ENCODE results near the gene PRKCZ. TPM values are rescaled to one million over a fixed set of nuclear protein-coding genes. Genes with fewer than 3 reads are reported as not detected.

PRKCZ gene
- total and polyA plus RNA-seq, 9 of the 15 experiments (the other 6 are each of a cell fraction or from before 2014, with no cell fraction given): 0.07 to 3.1 (median 1.3) TPM

- BruUV-seq (replicated peaks): no TSS peak
- Histone ChIP-seq H3K9me1 (ENCODE audit: control insufficient read depth, insufficient read depth, low read length) (peaks cover 7% of the 10 kb centered on the region), H3K27ac (ENCODE audit: extremely low read depth, low read depth, low read length) (no peak overlapping the region), H2AFZ (ENCODE audit: low read depth, low read length) (no peak overlapping the region), H3K4me1 (replicated peaks in 1 of 2; ENCODE audit: control insufficient read depth in 2 of 2, insufficient read depth in 2 of 2, low read length in 2 of 2) (peaks cover 8 to 39% of the 10 kb centered on the region in 2 experiments), H3K4me2 (ENCODE audit: insufficient read depth, low read length) (no peak overlapping the region), H3K27me3 (ENCODE audit: control insufficient read depth in 2 of 2, insufficient read depth in 2 of 2, low read length in 2 of 2) (peaks cover 34 to 71% of the 10 kb centered on the region in 2 experiments), H4K20me1 (replicated peaks; ENCODE audit: control insufficient read depth, insufficient read depth, low read length) (0 out of 2 replicates have a peak, but pooled peaks cover 12% of the 10 kb centered on the region), H3K36me3 (ENCODE audit: control insufficient read depth, insufficient read depth, low read length) (no peaks in the 10 kb centered on the region), H3K9ac (ENCODE audit: insufficient read depth in 1 of 2, low read depth in 2 of 2, low read length in 2 of 2) (no peak overlapping the region), H3K9me3 (replicated peaks; ENCODE audit: control insufficient read depth, insufficient read depth, low read depth, low read length) (no peaks in the 10 kb centered on the region), H3K4me3 (no peak overlapping the region), H3K79me2 (ENCODE audit: control insufficient read depth, insufficient read depth, low read length) (no peaks in the 10 kb centered on the region)
- DNase-seq (ENCODE audit: extremely low read depth in 1 of 4, low spot score in 3 of 4) (no peak), ATAC-seq (no peak), FAIRE-seq (no peak)
- TF ChIP-seq RAD51 (IDR thresholded peaks at IDR 0.05; ENCODE audit: borderline replicate concordance, low read depth) (no peak), EZH2 (IDR thresholded peaks at IDR 0.05; ENCODE audit: borderline replicate concordance, low read depth, low read length) (no peak), DIDO1 (tag; IDR thresholded peaks at IDR 0.05; ENCODE audit: low read depth) (no peak), ZNF436 (CRISPR knock-in tag; IDR thresholded peaks at IDR 0.05) (peak; percentile 83), FOXP1 (CRISPR knock-in tag; IDR thresholded peaks at IDR 0.05) (no peak), ZNF316 (IDR thresholded peaks at IDR 0.05) (no peak), TSC22D4 (tag; IDR thresholded peaks at IDR 0.05) (no peak), ZFP36 (IDR thresholded peaks at IDR 0.05; ENCODE audit: low read depth, low read length, partially characterized antibody) (peak; percentile 98), BCOR (IDR thresholded peaks at IDR 0.05) (peak; percentile 61; the same call in 1 of the 2 replicates)
- TF ChIP-seq, protein P1, sequence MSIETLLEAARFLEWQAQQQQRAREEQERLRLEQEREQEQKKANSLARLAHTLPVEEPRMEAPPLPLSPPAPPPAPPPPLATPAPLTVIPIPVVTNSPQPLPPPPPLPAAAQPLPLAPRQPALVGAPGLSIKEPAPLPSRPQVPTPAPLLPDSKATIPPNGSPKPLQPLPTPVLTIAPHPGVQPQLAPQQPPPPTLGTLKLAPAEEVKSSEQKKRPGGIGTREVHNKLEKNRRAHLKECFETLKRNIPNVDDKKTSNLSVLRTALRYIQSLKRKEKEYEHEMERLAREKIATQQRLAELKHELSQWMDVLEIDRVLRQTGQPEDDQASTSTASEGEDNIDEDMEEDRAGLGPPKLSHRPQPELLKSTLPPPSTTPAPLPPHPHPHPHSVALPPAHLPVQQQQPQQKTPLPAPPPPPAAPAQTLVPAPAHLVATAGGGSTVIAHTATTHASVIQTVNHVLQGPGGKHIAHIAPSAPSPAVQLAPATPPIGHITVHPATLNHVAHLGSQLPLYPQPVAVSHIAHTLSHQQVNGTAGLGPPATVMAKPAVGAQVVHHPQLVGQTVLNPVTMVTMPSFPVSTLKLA (conservative IDR thresholded peaks at IDR 0.05): no peak
- intact Hi-C loops (cut with micrococcal nuclease) (no loop called here), in situ Hi-C loops (cut with MboI) (no loop called here)
- CTCF ChIA-PET (ENCODE audit: low intra/inter-chr PET ratio): no interaction called here
- WGBS (ENCODE audit: insufficient coverage, low coverage, missing lambda C conversion rate): 7% methylated on average over 19 of the region's 19 CpGs
- POLR2A ChIA-PET: no interaction called here
Measured at GRCh38 chr1:2136386-2137235, 86.4 kb downstream of the PRKCZ start.
